ENCODE measurements around the gene SET. TPM values are rescaled to one million over a fixed set of nuclear protein-coding genes. Genes with fewer than 3 reads are reported as not detected.

Gene SET
- total and polyA plus RNA-seq, 2 of the 13 experiments (the other 11 are each of a cell fraction or from before 2014, with no cell fraction given): 94.2 to 611 TPM

DNA sequence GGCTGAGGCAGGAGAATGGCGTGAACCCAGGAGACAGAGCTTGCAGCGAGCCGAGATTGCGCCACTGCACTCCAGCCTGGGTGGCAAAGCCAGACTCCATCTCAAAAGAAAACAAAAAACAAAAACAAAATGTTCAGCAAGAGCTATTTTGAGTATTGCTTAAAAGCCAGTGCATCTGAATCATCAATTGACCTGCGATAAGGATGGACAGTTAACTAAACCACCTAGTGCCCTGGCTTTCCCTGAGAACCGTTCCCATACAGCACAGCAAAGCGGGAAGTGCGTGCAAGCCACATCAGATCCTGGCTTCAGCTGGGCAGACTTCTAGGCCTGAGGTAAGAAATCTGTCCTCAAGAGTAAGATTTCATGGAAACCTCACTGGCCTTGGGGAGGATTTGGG is 35.1 kb upstream of the SET start:
- Histone ChIP-seq H3K27ac (ENCODE audit: extremely low read length, insufficient read depth, low read length) (no peak overlapping the region), H3K9me3 (ENCODE audit: low read length) (no peaks in the 10 kb centered on the region), H3K79me2 (ENCODE audit: insufficient read depth, low read length) (no peaks in the 10 kb centered on the region), H3K4me2 (ENCODE audit: low read depth, low read length) (no peak overlapping the region), H3K4me1 (ENCODE audit: insufficient read depth, low read length) (peaks cover 5% of the 10 kb centered on the region; the same call in 1 of the 2 replicates), H3K4me3 (replicated peaks in 1 of 3; ENCODE audit: insufficient read depth in 1 of 3, low read depth in 2 of 3, low read length in 3 of 3) (no peak overlapping the region), H2AFZ (ENCODE audit: low read length) (no peak overlapping the region), H3K27me3 (ENCODE audit: control insufficient read depth in 1 of 2, insufficient read depth in 2 of 2, low read length in 2 of 2) (no peaks in the 10 kb centered on the region), H3K36me3 (replicated peaks in 1 of 2; ENCODE audit: control insufficient read depth in 1 of 2, insufficient read depth in 2 of 2, low read length in 2 of 2) (no peaks in the 10 kb centered on the region), H4K20me1 (ENCODE audit: insufficient read depth, low read length) (no peaks in the 10 kb centered on the region), H3K9ac (ENCODE audit: insufficient read depth, low read depth, low read length) (no peak overlapping the region)
- in situ Hi-C loops (cut with HindIII; ENCODE audit: extremely low pct_ligation_motif_present, low pct_unique_long_range_greater_than_20kb) (no loop called here), intact Hi-C loops (cut with micrococcal nuclease; ENCODE audit: unreplicated experiment) (no loop called here)
- 97% methylated on average over 8 of the region's 8 CpGs for WGBS (ENCODE audit: low lambda C conversion rate)
- TF ChIP-seq MATR3 (CRISPR knock-in tag; IDR thresholded peaks at IDR 0.05) (no peak), CBX1 (IDR thresholded peaks at IDR 0.05; ENCODE audit: low read depth) (no peak), RAD21 (CRISPR knock-in tag; IDR thresholded peaks at IDR 0.05) (no peak), CBFB (CRISPR knock-in tag; IDR thresholded peaks at IDR 0.05) (no peak), FOXM1 (CRISPR knock-in tag; IDR thresholded peaks at IDR 0.05) (no peak), ZNF567 (CRISPR knock-in tag; IDR thresholded peaks at IDR 0.05; ENCODE audit: borderline replicate concordance) (no peak), ZNF564 (CRISPR knock-in tag; IDR thresholded peaks at IDR 0.05) (no peak), ZNF24 (IDR thresholded peaks at IDR 0.05) (no peak), ELF4 (CRISPR knock-in tag; IDR thresholded peaks at IDR 0.05; ENCODE audit: borderline replicate concordance) (no peak), SNAPC2 (CRISPR knock-in tag; IDR thresholded peaks at IDR 0.05) (no peak), GFI1 (CRISPR knock-in tag; IDR thresholded peaks at IDR 0.05; ENCODE audit: borderline replicate concordance) (no peak), ZNF501 (CRISPR knock-in tag; IDR thresholded peaks at IDR 0.05) (no peak), ZBTB1 (CRISPR knock-in tag; IDR thresholded peaks at IDR 0.05; ENCODE audit: borderline replicate concordance) (no peak), ELF3 (CRISPR knock-in tag; IDR thresholded peaks at IDR 0.05) (no peak), SMAD9 (CRISPR knock-in tag; IDR thresholded peaks at IDR 0.05) (no peak), ZNF292 (CRISPR knock-in tag; IDR thresholded peaks at IDR 0.05; ENCODE audit: borderline replicate concordance, low read depth) (no peak)
- TF ChIP-seq, protein P1, sequence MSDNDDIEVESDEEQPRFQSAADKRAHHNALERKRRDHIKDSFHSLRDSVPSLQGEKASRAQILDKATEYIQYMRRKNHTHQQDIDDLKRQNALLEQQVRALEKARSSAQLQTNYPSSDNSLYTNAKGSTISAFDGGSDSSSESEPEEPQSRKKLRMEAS (IDR thresholded peaks at IDR 0.05): no peak
- TF ChIP-seq, protein P2, sequence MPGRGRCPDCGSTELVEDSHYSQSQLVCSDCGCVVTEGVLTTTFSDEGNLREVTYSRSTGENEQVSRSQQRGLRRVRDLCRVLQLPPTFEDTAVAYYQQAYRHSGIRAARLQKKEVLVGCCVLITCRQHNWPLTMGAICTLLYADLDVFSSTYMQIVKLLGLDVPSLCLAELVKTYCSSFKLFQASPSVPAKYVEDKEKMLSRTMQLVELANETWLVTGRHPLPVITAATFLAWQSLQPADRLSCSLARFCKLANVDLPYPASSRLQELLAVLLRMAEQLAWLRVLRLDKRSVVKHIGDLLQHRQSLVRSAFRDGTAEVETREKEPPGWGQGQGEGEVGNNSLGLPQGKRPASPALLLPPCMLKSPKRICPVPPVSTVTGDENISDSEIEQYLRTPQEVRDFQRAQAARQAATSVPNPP (CRISPR knock-in tag; IDR thresholded peaks at IDR 0.05): no peak
- no TSS peak for BruUV-seq (replicated peaks)
- CTCF ChIA-PET (ENCODE audit: low intra/inter-chr PET ratio, low total read pairs): no interaction called here
- POLR2A ChIA-PET: interaction anchor here (2.9 kb wide), 1 partner anchor 18 kb away, joined by 12 read pairs; no protein-coding TSS in a partner anchor
- DNase-seq (ENCODE audit: low spot score) (no peak), FAIRE-seq (no peak), ATAC-seq (no peak)
